Parathyroid adenoma (tissue), 2 donors: Measurements from ENCODE around the gene ETS1.

Experiments
- H2AFZ ChIP-seq: fragments of 300-600 bp; sonication (generic); one replicate; pipeline ENCODE4 v1.7.0; 2017; ENCODE audit warnings: antibody characterized with exemption, mild to moderate bottlenecking
- H3K27ac ChIP-seq: fragments of 300-600 bp; sonication (generic); one replicate; pipeline ENCODE4 v1.7.0; 2017
- H3K27me3 ChIP-seq: fragments of 300-600 bp; sonication (generic); one replicate; pipeline ENCODE4 v1.7.0; 2017; ENCODE audit warnings: low read length; ENCODE audit not compliant: control insufficient read depth, insufficient read depth
- H3K36me3 ChIP-seq: fragments of 300-600 bp; sonication (generic); one replicate; pipeline ENCODE4 v1.7.0; 2017; ENCODE audit warnings: low read length; ENCODE audit not compliant: control insufficient read depth, insufficient read depth
- H3K4me1 ChIP-seq: fragments of 300-600 bp; sonication (generic); one replicate; pipeline ENCODE4 v1.7.0; 2017; ENCODE audit warnings: control low read depth
- H3K4me2 ChIP-seq: fragments of 300-600 bp; sonication (generic); one replicate; pipeline ENCODE4 v1.7.0; 2017; ENCODE audit warnings: low read length
- H3K4me3 ChIP-seq: fragments of 300-600 bp; sonication (generic); one replicate; pipeline ENCODE4 v1.7.0; 2017; ENCODE audit warnings: low read depth, low read length
- H3K79me2 ChIP-seq: fragments of 300-600 bp; sonication (generic); one replicate; pipeline ENCODE4 v1.7.0; 2017; ENCODE audit warnings: control low read depth
- H3K9ac ChIP-seq: fragments of 300-600 bp; sonication (generic); one replicate; pipeline ENCODE4 v1.7.0; 2017; ENCODE audit warnings: mild to moderate bottlenecking
- H3K9me3 ChIP-seq: fragments of 300-600 bp; sonication (generic); one replicate; pipeline ENCODE4 v1.7.0; 2017; ENCODE audit warnings: low read length; ENCODE audit not compliant: control insufficient read depth
- CTCF ChIP-seq: fragments of 300-600 bp; sonication (generic); IDR thresholded peaks from one replicate; pipeline ENCODE4 v1.7.0; 2017; ENCODE audit warnings: antibody characterized with exemption, mild to moderate bottlenecking
- donor health status: primary hyperparathyroidism.

ETS1 gene

DNA sequence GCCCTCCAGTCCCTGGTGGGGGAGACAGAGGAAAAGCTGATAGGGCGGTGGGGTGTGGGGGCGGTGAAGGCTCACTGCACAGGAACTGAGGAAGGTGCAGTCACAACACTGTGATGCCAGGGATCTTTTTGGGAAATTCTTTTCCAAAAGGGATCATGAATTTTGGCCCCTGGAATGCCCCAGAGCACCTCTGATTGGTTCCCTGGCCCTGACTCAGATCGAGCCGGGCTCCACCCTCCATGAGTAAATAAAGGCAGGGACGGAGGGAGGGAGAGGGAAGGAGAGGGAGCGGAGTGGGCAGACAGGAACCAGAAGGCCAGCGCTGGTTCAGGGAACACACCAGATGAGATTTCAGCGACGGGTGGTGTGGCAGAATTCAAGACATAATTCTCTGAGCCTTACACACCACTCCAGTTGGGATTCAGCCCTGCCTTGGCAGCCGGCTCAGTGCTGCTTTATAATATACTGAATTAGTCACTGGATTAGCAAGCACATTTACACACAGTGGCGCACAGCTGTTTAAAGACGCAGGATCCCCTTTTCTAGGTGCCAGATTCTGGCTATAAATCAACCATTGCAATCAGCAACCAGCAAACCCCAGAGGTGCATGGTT, 80.3 kb downstream of the ETS1 start:
- TF ChIP-seq CTCF, result no peak
- no peak overlapping the region for H3K4me2 ChIP-seq
- peak overlapping the region; percentile 11 for H3K4me3 ChIP-seq
- no peaks in the 10 kb centered on the region for H3K36me3 ChIP-seq
- no peak overlapping the region for H3K27ac ChIP-seq
- no peaks in the 10 kb centered on the region for H3K9me3 ChIP-seq
- H3K27me3 ChIP-seq, result no peaks in the 10 kb centered on the region
- no peak overlapping the region for H3K9ac ChIP-seq
- H3K4me1 ChIP-seq, result peaks cover 2% of the 10 kb centered on the region
- no peaks in the 10 kb centered on the region for H3K79me2 ChIP-seq
- no peak overlapping the region for H2AFZ ChIP-seq

- Histone ChIP-seq H3K4me1 (peaks cover 2% of the 10 kb centered on the region), H3K9ac (no peak overlapping the region), H3K4me3 (no peak overlapping the region), H3K4me2 (no peak overlapping the region), H3K9me3 (no peaks in the 10 kb centered on the region), H3K79me2 (no peaks in the 10 kb centered on the region), H3K27me3 (no peaks in the 10 kb centered on the region), H2AFZ (no peak overlapping the region), H3K36me3 (no peaks in the 10 kb centered on the region), H3K27ac (no peak overlapping the region)
- TF ChIP-seq CTCF, result no peak
These were observed 81.0 kb downstream of the ETS1 start for GRCh38 chr11:128506356-128506755.

GRCh38 chr11:128505449-128506065, 81.8 kb downstream of the ETS1 start:
- Histone ChIP-seq H3K9ac (no peak overlapping the region), H3K4me2 (no peak overlapping the region), H2AFZ (no peak overlapping the region), H3K4me1 (peaks cover 2% of the 10 kb centered on the region), H3K9me3 (no peaks in the 10 kb centered on the region), H3K79me2 (no peaks in the 10 kb centered on the region), H3K4me3 (no peak overlapping the region), H3K27me3 (no peaks in the 10 kb centered on the region), H3K36me3 (no peaks in the 10 kb centered on the region), H3K27ac (no peak overlapping the region)
- TF ChIP-seq CTCF, result no peak

GRCh38 chr11:128504486-128504885, 82.9 kb downstream of the ETS1 start:
- Histone ChIP-seq H3K4me1 (peaks cover 2% of the 10 kb centered on the region), H3K79me2 (no peaks in the 10 kb centered on the region), H3K27me3 (no peaks in the 10 kb centered on the region), H2AFZ (no peak overlapping the region), H3K4me2 (no peak overlapping the region), H3K9ac (no peak overlapping the region), H3K4me3 (no peak overlapping the region), H3K36me3 (no peaks in the 10 kb centered on the region), H3K27ac (no peak overlapping the region), H3K9me3 (no peaks in the 10 kb centered on the region)
- no peak for TF ChIP-seq CTCF
